Esophagus (tissue), 2 donors: Measurements from ENCODE around the gene DAPK1. TPM values are rescaled to one million over a fixed set of nuclear protein-coding genes. Genes with fewer than 3 reads are reported as not detected.

Source experiments
- H3K27ac ChIP-seq, 2 donors: one replicate each; pipeline ENCODE4 v1.5.1; 2013; ENCODE audit warnings: low read depth in 2 of 2, mild to moderate bottlenecking in 2 of 2, inconsistent platforms in 1 of 2, low read length in 1 of 2, moderate library complexity in 1 of 2
- H3K27me3 ChIP-seq, 2 donors: one replicate each; pipeline ENCODE4 v1.6.1; 2013; ENCODE audit warnings: low read length in 2 of 2, control low read depth in 1 of 2, mild to moderate bottlenecking in 1 of 2; ENCODE audit not compliant: insufficient read depth in 2 of 2, control insufficient read depth in 1 of 2
- H3K36me3 ChIP-seq, 2 donors: one replicate each; pipeline ENCODE4 v1.6.1; 2013; ENCODE audit warnings: low read length in 1 of 2; ENCODE audit not compliant: control insufficient read depth in 2 of 2, insufficient read depth in 2 of 2
- H3K4me1 ChIP-seq, 2 donors: one replicate each; pipeline ENCODE4 v1.6.1; 2013; ENCODE audit warnings: low read length in 1 of 2; ENCODE audit not compliant: control insufficient read depth in 2 of 2, insufficient read depth in 2 of 2
- H3K4me3 ChIP-seq, 2 donors: one replicate each; pipeline ENCODE4 v1.5.1; 2013; ENCODE audit warnings: low read length in 2 of 2, mild to moderate bottlenecking in 2 of 2, low read depth in 1 of 2, moderate library complexity in 1 of 2
- H3K9me3 ChIP-seq, 2 donors: one replicate each; pipeline ENCODE4 v1.6.1; 2013; ENCODE audit warnings: mild to moderate bottlenecking in 2 of 2, low read depth in 1 of 2, low read length in 1 of 2, moderate library complexity in 1 of 2; ENCODE audit not compliant: control insufficient read depth in 2 of 2, insufficient read depth in 1 of 2
- WGBS, 2 donors: extraction: QIAGEN DNeasy Blood & Tissue Kit; methylation state at CpG; one replicate each; pipeline ENCODE4 v1.1.7; 2013; 5-methylcytosine and 5-hydroxymethylcytosine counted together
- polyA plus RNA-seq, 2 donors: library from polyadenylated mRNA; stranded (reverse); fragments of 200-250 nt; gene quantifications; one replicate each; pipeline ENCODE4 v1.2.3, GENCODE V29; 2013
- donor health status: healthy with polysubstance abuse.
- donor health status: Bipolar disorder and iron deficiency.

The DAPK1 gene
- polyA plus RNA-seq, 2 donors: 1.7 to 2.9 TPM

- H3K4me3 ChIP-seq: no peak overlapping the region
- no peak overlapping the region for H3K27ac ChIP-seq
- no peaks in the 10 kb centered on the region for H3K9me3 ChIP-seq
- peaks cover 0 to 4% of the 10 kb centered on the region in 2 donors for H3K4me1 ChIP-seq
- no peaks in the 10 kb centered on the region for H3K27me3 ChIP-seq
- no peaks in the 10 kb centered on the region for H3K36me3 ChIP-seq
- 59 to 61% methylated on average over 7 of the region's 7 CpGs for WGBS, 2 donors
Observed at GRCh38 chr9:87502391-87503221, 4.9 kb downstream of the DAPK1 start.

- Histone ChIP-seq H3K27ac (no peak overlapping the region), H3K4me3 (no peak overlapping the region)
- WGBS, 2 donors: 82 to 87% methylated on average over 2 of the region's 2 CpGs
Observed at GRCh38 chr9:87503430-87503829, 5.8 kb downstream of the DAPK1 start.

GRCh38 chr9:87503927-87504326 lies 6.3 kb downstream of the DAPK1 start:
- Histone ChIP-seq H3K27me3 (no peaks in the 10 kb centered on the region), H3K4me3 (no peak overlapping the region), H3K36me3 (no peaks in the 10 kb centered on the region), H3K27ac (no peak overlapping the region), H3K9me3 (no peaks in the 10 kb centered on the region), H3K4me1 (no peaks in the 10 kb centered on the region)
- WGBS, 2 donors: 52 to 59% methylated on average over 5 of the region's 5 CpGs

More at GRCh38 chr9:87503430-87503829, 5.8 kb downstream of the DAPK1 start:
- H3K9me3 ChIP-seq: no peaks in the 10 kb centered on the region
- no peaks in the 10 kb centered on the region for H3K27me3 ChIP-seq
- peaks cover 0 to 2% of the 10 kb centered on the region in 2 donors for H3K4me1 ChIP-seq
- H3K36me3 ChIP-seq: no peaks in the 10 kb centered on the region

GRCh38 chr9:87504938-87505337 lies 7.3 kb downstream of the DAPK1 start:
- no peak overlapping the region for H3K27ac ChIP-seq
- no peak overlapping the region for H3K4me3 ChIP-seq
- no peaks in the 10 kb centered on the region for H3K36me3 ChIP-seq
- no peaks in the 10 kb centered on the region for H3K4me1 ChIP-seq
- H3K27me3 ChIP-seq: no peaks in the 10 kb centered on the region
- H3K9me3 ChIP-seq: no peaks in the 10 kb centered on the region

GRCh38 chr9:87505869-87506678 lies 8.4 kb downstream of the DAPK1 start:
- Histone ChIP-seq H3K9me3 (no peaks in the 10 kb centered on the region), H3K4me1 (no peaks in the 10 kb centered on the region)
- 92% methylated on average over 13 of the region's 13 CpGs for WGBS, 2 donors

GRCh38 chr9:87507576-87507975 lies 9.9 kb downstream of the DAPK1 start:
- 70 to 71% methylated on average over 4 of the region's 4 CpGs for WGBS, 2 donors
- no peaks in the 10 kb centered on the region for H3K4me1 ChIP-seq

More at GRCh38 chr9:87505869-87506678, 8.4 kb downstream of the DAPK1 start:
- H3K27me3 ChIP-seq: no peaks in the 10 kb centered on the region
- no peak overlapping the region for H3K27ac ChIP-seq
- H3K36me3 ChIP-seq: no peaks in the 10 kb centered on the region
- H3K4me3 ChIP-seq: no peak overlapping the region

GRCh38 chr9:87510252-87510683 lies 12.6 kb downstream of the DAPK1 start:
- no peak overlapping the region for H3K4me3 ChIP-seq
- 75% methylated on average over 4 of the region's 4 CpGs for WGBS, 2 donors
- H3K27ac ChIP-seq: no peak overlapping the region

More at GRCh38 chr9:87507576-87507975, 9.9 kb downstream of the DAPK1 start:
- H3K27ac ChIP-seq: no peak overlapping the region
- no peaks in the 10 kb centered on the region for H3K9me3 ChIP-seq
- H3K36me3 ChIP-seq: no peaks in the 10 kb centered on the region
- no peaks in the 10 kb centered on the region for H3K27me3 ChIP-seq
- H3K4me3 ChIP-seq: no peak overlapping the region

GRCh38 chr9:87512311-87512710 lies 14.6 kb downstream of the DAPK1 start:
- WGBS, 2 donors: 76 to 88% methylated on average over 4 of the region's 4 CpGs
- no peak overlapping the region for H3K27ac ChIP-seq
- H3K9me3 ChIP-seq: peaks cover 0 to 7% of the 10 kb centered on the region in 2 donors
- H3K36me3 ChIP-seq: no peaks in the 10 kb centered on the region
- no peak overlapping the region for H3K4me3 ChIP-seq
- H3K27me3 ChIP-seq: no peaks in the 10 kb centered on the region
- H3K4me1 ChIP-seq: peaks cover 1 to 4% of the 10 kb centered on the region in 2 donors

More at GRCh38 chr9:87510252-87510683, 12.6 kb downstream of the DAPK1 start:
- Histone ChIP-seq H3K27me3 (no peaks in the 10 kb centered on the region), H3K4me1 (no peaks in the 10 kb centered on the region), H3K36me3 (no peaks in the 10 kb centered on the region), H3K9me3 (no peaks in the 10 kb centered on the region)

- Histone ChIP-seq H3K4me1 (peaks cover 1 to 4% of the 10 kb centered on the region in 2 donors), H3K27ac (no peak overlapping the region)
Observed at GRCh38 chr9:87513161-87513560, 15.5 kb downstream of the DAPK1 start.

More at GRCh38 chr9:87513161-87513560, 15.5 kb downstream of the DAPK1 start:
- Histone ChIP-seq H3K36me3 (no peaks in the 10 kb centered on the region), H3K4me3 (no peak overlapping the region), H3K27me3 (no peaks in the 10 kb centered on the region), H3K9me3 (peaks cover 0 to 7% of the 10 kb centered on the region in 2 donors)
- 44 to 55% methylated on average over 4 of the region's 4 CpGs for WGBS, 2 donors
